GM15510 (cell line): ENCODE measurements around the gene SLC35E1.

Experiments
- POLR2A ChIP-seq: IDR thresholded peaks from 3 replicates; pipeline ENCODE4 v1.6.1; 2011; ENCODE audit warnings: borderline replicate concordance; ENCODE audit not compliant: insufficient read length; ENCODE audit errors: extremely low read depth

The SLC35E1 gene

DNA sequence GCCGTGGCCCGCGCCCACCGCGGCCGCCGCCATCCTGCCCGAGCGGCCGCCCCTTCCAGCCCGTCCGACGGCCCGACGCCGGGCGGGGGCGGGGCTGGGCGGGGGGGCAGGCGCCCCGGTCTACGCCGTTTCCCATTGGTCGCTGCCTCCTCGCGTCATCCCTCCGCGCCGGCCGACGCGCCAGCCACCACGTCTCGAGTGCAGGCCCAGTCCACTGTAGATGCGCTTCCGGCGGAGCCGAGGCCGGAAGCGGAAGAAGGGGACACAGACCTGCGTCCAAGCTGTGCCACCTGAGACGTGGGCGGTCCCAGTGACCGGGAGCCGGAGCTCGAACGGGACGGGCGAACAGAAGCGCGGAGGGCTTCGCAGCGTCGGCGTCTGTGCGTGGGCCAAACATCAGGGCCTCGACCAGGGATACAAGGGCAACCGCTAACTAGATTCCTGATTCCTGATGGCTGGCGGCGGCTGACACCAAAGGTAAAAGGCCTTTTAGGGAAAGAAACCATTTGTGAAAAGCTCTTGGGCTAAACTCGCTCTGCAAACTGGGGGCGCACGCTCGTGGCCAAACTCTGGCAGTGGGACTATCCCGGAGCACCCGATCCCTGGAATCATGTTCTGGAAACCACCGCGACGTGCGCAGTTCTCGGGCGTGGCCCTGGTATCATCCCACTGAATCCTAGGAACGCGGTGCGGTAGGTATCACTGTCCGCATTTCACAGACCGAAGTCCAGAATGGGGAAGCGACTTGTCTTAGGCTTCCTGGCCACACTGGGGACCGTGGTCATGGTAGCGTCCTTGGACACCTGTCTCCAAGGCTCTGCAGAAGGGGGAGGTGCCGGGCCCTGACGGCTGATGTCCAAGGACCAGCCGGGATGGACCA, at the start of gene SLC35E1:
SLC35E1 (minus strand) TSS at position 84 of the 880 bp plus-strand sequence; CDS start at position 33, 51 bp downstream.
- TF ChIP-seq POLR2A: peak; percentile 66

DNA sequence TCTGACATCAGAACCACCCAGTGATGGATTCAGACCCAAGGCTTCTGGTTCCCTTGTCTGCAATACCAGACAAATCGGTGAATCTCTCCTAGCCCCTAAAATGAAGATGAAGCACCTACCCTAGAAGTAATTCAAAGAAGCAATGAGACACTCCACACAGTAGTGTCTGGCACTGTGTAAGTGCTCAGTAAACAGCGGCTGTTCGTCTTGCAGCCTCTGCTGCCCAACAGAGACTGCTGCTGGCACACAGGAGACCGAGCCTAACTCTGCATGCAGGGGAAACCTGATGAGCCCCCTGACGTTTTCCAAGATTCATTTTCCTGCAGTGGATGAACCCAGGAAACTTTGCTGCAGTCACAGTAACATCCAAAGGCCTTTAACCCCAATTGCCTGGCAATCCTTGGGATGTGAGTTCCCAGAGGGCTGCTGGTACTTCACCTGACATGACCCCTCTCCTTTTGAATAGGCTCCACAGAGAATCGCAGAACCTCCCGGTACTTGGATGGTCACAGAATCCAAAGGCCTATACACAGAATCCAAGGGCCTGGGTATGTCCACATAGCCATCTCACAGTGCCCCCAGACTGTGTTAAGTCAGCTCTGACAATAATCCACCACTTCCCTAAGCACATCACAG, 49.1 kb upstream of the SLC35E1 start:
- no peak for TF ChIP-seq POLR2A

DNA sequence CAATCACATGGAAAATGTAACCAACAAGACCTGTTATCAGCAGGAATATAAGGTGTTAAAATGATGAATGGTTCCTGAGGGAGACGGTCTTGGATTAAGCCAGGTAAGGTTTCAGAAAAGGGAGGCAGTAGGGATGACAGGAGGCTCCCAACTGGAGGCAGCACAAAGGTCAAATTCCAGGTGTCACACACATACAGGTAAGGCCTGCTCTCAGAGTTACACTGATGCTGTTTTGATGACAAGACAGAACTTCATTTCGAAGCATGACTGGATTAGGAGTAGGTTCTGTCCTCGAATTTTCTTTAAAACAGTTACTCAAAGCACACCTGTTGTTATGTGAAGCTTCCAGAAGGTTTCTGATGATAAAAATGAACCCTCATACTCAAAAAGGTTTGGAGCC, 48.4 kb upstream of the SLC35E1 start:
- no peak for TF ChIP-seq POLR2A

DNA sequence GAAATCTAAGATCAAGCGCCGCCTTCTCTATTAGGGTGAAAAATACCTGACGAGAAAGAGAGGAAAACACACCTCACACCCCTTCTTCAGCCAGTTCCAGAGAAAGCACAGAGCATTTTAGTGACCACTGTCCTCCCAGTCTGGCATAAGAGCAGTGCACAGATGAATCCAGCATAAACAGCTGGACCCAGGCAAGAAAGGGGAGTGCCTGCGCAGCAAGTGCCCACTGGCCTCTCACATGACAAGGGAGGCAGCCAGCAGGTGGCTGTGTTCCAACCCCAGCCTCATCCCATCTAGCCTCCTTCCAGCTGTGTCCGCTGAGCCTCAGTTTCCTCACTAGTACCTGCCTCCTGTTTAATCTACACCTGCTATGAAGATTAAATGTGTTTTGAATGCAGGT, 47.8 kb upstream of the SLC35E1 start:
- no peak for TF ChIP-seq POLR2A

GRCh38 chr19:16619457-16619856, 47.2 kb upstream of the SLC35E1 start:
- no peak for TF ChIP-seq POLR2A

DNA sequence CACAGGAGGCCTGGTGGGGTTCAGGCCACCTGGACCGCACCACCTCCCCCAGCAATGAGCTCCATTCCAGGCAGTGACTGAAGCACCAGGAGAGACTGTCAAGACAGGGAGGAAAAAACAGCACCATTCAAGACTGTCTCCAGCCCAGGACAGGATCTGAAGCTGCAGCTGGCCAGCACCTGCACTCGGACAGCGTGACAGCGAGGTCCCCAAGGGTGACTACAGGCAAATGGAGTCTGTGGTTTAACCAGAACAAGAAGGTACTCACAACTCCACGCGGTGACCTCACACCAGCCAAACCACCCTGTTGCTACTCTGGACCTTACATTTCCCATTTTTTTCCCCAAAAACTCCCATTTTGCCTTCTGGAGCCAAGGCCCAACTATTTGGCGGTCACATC, 46.0 kb upstream of the SLC35E1 start:
- TF ChIP-seq POLR2A: no peak

DNA sequence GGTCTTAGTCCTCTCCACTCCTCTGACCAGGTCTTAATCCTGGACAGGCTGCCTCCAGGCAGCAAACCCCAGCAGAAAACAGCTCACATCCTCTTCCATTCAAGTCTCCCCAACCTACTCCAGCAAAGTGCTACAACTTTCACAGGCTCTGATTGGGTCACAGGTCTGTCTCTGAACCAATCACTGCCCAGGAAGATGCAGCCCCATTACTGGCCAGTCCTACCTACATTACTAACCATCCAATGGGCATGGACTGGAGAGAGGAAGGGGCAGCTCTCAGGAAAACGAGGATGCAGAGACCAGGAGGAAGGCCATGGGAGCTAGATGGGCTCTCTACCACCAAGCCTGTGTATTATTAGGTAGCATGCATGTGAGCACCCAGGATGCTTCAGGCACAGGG, 43.6 kb upstream of the SLC35E1 start:
- no peak for TF ChIP-seq POLR2A

- no peak for TF ChIP-seq POLR2A
Observed at GRCh38 chr19:16614941-16615340, 42.7 kb upstream of the SLC35E1 start.

GRCh38 chr19:16613841-16614240, 41.6 kb upstream of the SLC35E1 start:
- TF ChIP-seq POLR2A: no peak

- TF ChIP-seq POLR2A: no peak
Observed at GRCh38 chr19:16612636-16613035, 40.4 kb upstream of the SLC35E1 start.

DNA sequence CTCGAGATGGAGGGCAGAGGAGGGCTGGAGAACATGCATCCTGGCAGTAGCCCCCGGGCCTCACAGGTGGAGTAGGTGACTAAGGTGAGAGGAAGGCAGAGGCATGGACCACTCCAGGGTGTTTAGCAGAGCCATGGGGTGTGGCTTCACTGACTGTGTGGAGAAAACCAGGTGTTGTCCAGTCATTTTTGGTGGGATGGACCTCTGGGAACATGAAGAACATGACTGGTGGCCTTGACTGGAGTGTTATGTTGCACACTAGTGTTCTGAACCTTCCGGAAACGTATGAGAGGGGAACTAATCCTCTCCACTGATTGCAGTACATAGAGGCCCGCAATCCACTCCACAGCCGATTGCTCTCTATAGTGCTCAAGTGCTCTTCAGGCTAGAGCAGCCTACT, 38.9 kb upstream of the SLC35E1 start:
- TF ChIP-seq POLR2A: no peak

DNA sequence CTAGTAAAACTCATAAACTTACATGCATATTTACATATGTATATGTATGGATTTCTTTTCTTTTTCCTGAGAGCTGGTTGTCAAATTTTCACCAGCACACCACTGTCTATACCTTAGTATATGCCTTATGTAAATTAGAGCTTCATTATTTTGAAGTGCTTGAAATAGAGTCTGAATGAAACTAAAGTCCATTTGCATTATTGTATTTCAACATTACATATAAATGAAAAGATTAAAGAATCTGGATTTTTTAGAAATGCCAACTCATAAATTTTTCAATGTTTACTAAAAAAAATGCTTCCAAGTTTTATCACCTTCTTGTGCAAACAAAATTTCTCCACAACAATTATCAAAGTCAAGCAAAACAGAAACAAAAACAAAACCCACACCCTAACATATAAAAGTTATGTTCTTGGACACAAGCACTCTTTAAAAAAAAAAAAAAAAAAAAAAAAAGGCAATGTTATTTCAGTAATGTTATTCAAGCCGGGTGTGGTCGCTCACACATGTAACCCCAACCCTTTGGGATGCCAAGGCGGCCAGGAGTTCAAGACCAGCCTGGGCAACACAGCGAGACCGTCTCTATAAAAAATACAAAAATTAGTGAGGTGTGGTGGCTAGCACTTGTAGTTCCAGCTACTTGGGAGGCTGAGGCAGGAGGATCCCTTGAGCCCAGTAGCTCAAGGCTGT, 37.4 kb upstream of the SLC35E1 start:
- TF ChIP-seq POLR2A: no peak

DNA sequence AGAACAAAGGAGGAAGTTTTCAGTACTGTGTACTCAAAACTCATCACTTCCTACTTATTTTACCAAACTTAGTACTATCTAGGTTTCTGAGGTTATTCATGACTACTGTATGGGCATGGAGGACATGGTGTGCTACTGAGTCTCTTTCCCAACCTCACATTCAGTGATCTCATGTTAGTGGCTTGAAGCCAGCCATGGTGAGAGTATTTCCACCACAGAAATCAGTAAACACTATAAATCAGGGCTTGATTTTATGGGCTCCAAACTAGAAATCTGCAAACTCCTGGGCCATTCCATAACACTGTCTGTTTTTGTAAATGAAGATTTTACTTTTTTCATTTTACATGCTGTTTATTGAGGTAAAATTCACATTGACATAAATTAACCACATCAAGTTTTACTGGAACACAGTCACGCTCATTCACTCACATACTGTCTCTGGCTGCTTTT, 36.1 kb upstream of the SLC35E1 start:
- TF ChIP-seq POLR2A: no peak

DNA sequence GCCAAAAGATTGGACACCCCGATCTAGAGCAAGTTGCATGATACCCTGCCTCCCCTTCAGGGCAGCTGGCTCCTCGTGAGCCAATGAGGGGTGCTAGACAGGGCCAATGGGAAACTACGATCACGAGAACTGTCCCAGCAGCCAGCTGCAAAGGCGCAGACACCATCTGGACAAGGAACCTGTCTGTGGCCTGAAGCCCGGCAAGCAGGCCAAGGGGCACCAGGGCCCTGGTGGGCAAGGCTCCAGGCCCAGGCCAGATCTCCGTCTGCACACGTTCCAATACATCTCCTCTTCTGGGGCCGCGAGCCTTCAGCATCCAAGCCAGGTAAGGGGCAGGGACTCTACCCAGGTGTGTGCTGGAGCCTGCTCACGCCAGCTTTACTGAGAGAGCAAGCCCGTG, 35.6 kb upstream of the SLC35E1 start:
- TF ChIP-seq POLR2A: no peak

GRCh38 chr19:16605553-16605994, 33.4 kb upstream of the SLC35E1 start:
- TF ChIP-seq POLR2A: no peak
